Measurements from ENCODE around the gene ZNF641.

GRCh38 chr12:48389409-48389808, 38.7 kb upstream of the ZNF641 start:
- TF ChIP-seq, protein P1, sequence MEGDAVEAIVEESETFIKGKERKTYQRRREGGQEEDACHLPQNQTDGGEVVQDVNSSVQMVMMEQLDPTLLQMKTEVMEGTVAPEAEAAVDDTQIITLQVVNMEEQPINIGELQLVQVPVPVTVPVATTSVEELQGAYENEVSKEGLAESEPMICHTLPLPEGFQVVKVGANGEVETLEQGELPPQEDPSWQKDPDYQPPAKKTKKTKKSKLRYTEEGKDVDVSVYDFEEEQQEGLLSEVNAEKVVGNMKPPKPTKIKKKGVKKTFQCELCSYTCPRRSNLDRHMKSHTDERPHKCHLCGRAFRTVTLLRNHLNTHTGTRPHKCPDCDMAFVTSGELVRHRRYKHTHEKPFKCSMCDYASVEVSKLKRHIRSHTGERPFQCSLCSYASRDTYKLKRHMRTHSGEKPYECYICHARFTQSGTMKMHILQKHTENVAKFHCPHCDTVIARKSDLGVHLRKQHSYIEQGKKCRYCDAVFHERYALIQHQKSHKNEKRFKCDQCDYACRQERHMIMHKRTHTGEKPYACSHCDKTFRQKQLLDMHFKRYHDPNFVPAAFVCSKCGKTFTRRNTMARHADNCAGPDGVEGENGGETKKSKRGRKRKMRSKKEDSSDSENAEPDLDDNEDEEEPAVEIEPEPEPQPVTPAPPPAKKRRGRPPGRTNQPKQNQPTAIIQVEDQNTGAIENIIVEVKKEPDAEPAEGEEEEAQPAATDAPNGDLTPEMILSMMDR (IDR thresholded peaks at IDR 0.05; ENCODE audit: borderline replicate concordance, extremely low read depth, low read length, poor library complexity, severe bottlenecking): no peak
- no peak for TF ChIP-seq EZH2 (IDR thresholded peaks at IDR 0.05; ENCODE audit: borderline replicate concordance, low read depth, low read length, severe bottlenecking)

Measured in DND-41 (cell line).